HepG2 (cell line): ENCODE results near the gene UBE2I. TPM values are rescaled to one million over a fixed set of nuclear protein-coding genes. Genes with fewer than 3 reads are reported as not detected.
"Not testable (repeated sequence)": the region's sequence is repeated elsewhere in the genome, so short reads cannot be mapped to it uniquely, and the experiment has no call there.

Source experiments
- ARID5B ChIP-seq: IDR thresholded peaks from 2 replicates; pipeline ENCODE4 v1.4.0; 2020; ENCODE audit warnings: mild to moderate bottlenecking, missing genetic modification reagents
- EP300 ChIP-seq, 3 experiments: sonication (generic) in 1 of 3; formaldehyde crosslinking in 1 of 3; IDR thresholded peaks; 2 replicates each; pipeline versions ENCODE4 v1.5.1 to v1.6.1; 2011 to 2020; ENCODE audit warnings: low read depth in 2 of 3, low read length in 2 of 3, borderline replicate concordance in 1 of 3, improper control_type of control experiment in 1 of 3, mild to moderate bottlenecking in 1 of 3, missing genetic modification reagents in 1 of 3, moderate library complexity in 1 of 3
- GTF2F1 ChIP-seq: fragments of 150-350 bp; IDR thresholded peaks from 2 replicates; pipeline ENCODE4 v1.6.1; 2014; ENCODE audit warnings: low read length
- HNRNPL ChIP-seq: fragments of 200-400 bp; formaldehyde crosslinking; IDR thresholded peaks from 2 replicates; pipeline ENCODE4 v1.6.1; 2017; ENCODE audit warnings: mild to moderate bottlenecking, low read depth, low read length
- HOXA3 ChIP-seq: sonication (generic); formaldehyde crosslinking; IDR thresholded peaks from 2 replicates; pipeline ENCODE4 v1.5.0; 2020; ENCODE audit warnings: missing genetic modification reagents
- LCORL ChIP-seq, 2 experiments: fragments of 450-650 bp in 1 of 2; sonication (generic) in 1 of 2; formaldehyde crosslinking in 1 of 2; IDR thresholded peaks; 2 replicates each; pipeline versions ENCODE4 v1.5.0 to v1.6.1; 2017 to 2020; ENCODE audit warnings: antibody characterized with exemption in 1 of 2, missing genetic modification reagents in 1 of 2
- NR2C2 ChIP-seq: sonication (generic); formaldehyde crosslinking; IDR thresholded peaks from 2 replicates; pipeline ENCODE4 v1.4.0; 2020; ENCODE audit warnings: missing genetic modification reagents, mild to moderate bottlenecking, moderate library complexity, borderline replicate concordance
- PATZ1 ChIP-seq: sonication (generic); formaldehyde crosslinking; IDR thresholded peaks from 2 replicates; pipeline ENCODE4 v1.4.0; 2020; ENCODE audit warnings: missing genetic modification reagents
- REPIN1 ChIP-seq: sonication (generic); formaldehyde crosslinking; IDR thresholded peaks from 2 replicates; pipeline ENCODE4 v1.8.0; 2022; ENCODE audit warnings: missing genetic modification reagents, low read depth, mild to moderate bottlenecking, borderline replicate concordance
- TCF12 ChIP-seq, 2 experiments: fragments of 450-650 bp in 1 of 2; sonication (generic) in 1 of 2; formaldehyde crosslinking in 1 of 2; IDR thresholded peaks; 2 replicates each; pipeline versions ENCODE4 v1.6.1 to v1.8.0; 2017 to 2022; ENCODE audit warnings: antibody characterized with exemption in 1 of 2, mild to moderate bottlenecking in 1 of 2, missing genetic modification reagents in 1 of 2, moderate library complexity in 1 of 2
- THAP11 ChIP-seq: IDR thresholded peaks from 2 replicates; pipeline ENCODE4 v1.6.1; 2016; ENCODE audit warnings: missing biosample characterization, missing genetic modification reagents
- ZFP91 ChIP-seq: sonication (generic); formaldehyde crosslinking; IDR thresholded peaks from 2 replicates; pipeline ENCODE4 v1.9.0; 2022; ENCODE audit warnings: missing genetic modification reagents, mild to moderate bottlenecking, borderline replicate concordance
- ZGPAT ChIP-seq: IDR thresholded peaks from 2 replicates; pipeline ENCODE4 v1.6.1; 2016; ENCODE audit warnings: mild to moderate bottlenecking
- ZNF556 ChIP-seq: sonication (generic); formaldehyde crosslinking; IDR thresholded peaks from 2 replicates; pipeline ENCODE4 v1.4.0; 2020; ENCODE audit warnings: mild to moderate bottlenecking, missing genetic modification reagents, borderline replicate concordance
- polyA plus RNA-seq, 8 experiments: library from polyadenylated mRNA; depleted of rRNA in 3 of 8; stranded (reverse) in 7 of 8; unstranded in 1 of 8; fragments of >200 nt; fragmentation: Illumina TruSeq in 4 of 8; extraction: Trizol in 4 of 8; gene quantifications; 2 replicates each; pipeline versions ENCODE4 v1.2.1 to v1.2.3, GENCODE V29; 2011 to 2016; ENCODE audit warnings: low read depth in 4 of 8, missing spikeins in 1 of 8, mixed read lengths in 1 of 8; ENCODE audit not compliant: insufficient read depth in 1 of 8
- total RNA-seq, 5 experiments: library from RNA; depleted of rRNA; stranded (reverse); fragments of >200 nt; fragmentation: Illumina TruSeq; extraction: Trizol; gene quantifications; 2 replicates each; pipeline ENCODE4 v1.2.3, GENCODE V29; 2016; ENCODE audit warnings: low read depth in 1 of 5
- TF ChIP-seq, protein P1 (sequence below): sonication (generic); formaldehyde crosslinking; IDR thresholded peaks from 2 replicates; pipeline ENCODE4 v1.9.0; 2022; ENCODE audit warnings: low read depth, missing genetic modification reagents

The UBE2I gene
- total and polyA plus RNA-seq, 2 of the 13 experiments (the other 11 are each of a cell fraction or from before 2014, with no cell fraction given) = 75.8 to 98.9 TPM

GRCh38 chr16:1271724-1272413, 37.6 kb upstream of the UBE2I start (continued):
- TF ChIP-seq NR2C2 (CRISPR knock-in tag) (0 out of 2 replicates have a peak, but pooled peaks have one; percentile 20), HNRNPL (peak; percentile 86), REPIN1 (peak; percentile 73), HOXA3 (CRISPR knock-in tag) (0 out of 2 replicates have a peak, but pooled peaks have one; percentile 14), GTF2F1 (peak; percentile 85), LCORL (IDR thresholded peaks at IDR 0.05) (peak; percentile 98), ZGPAT (CRISPR knock-in tag) (peak; percentile 30; the same call in 1 of the 2 replicates), ZNF556 (CRISPR knock-in tag) (peak; percentile 31; the same call in 1 of the 2 replicates), ARID5B (CRISPR knock-in tag) (0 out of 2 replicates have a peak, but pooled peaks have one; percentile 18), ZFP91 (CRISPR knock-in tag) (peak; percentile 49; the same call in 1 of the 2 replicates), TCF12 (CRISPR knock-in tag; IDR thresholded peaks at IDR 0.05) (0 out of 2 replicates have a peak, but pooled peaks have one; percentile 44), PATZ1 (0 out of 2 replicates have a peak, but pooled peaks have one; percentile 52), THAP11 (CRISPR knock-in tag) (0 out of 2 replicates have a peak, but pooled peaks have one; percentile 30), EP300 (IDR thresholded peaks at IDR 0.05; ENCODE audit: low read depth in 2 of 2, low read length in 2 of 2) (peak in 1 of 2 experiments; percentile 49; a peak in 1 of 4 replicates)
- not testable (repeated sequence) for TF ChIP-seq LCORL (CRISPR knock-in tag; IDR thresholded peaks at IDR 0.05); TCF12 (IDR thresholded peaks at IDR 0.05); EP300 (CRISPR knock-in tag; IDR thresholded peaks at IDR 0.05; ENCODE audit: borderline replicate concordance)
- TF ChIP-seq, protein P1, sequence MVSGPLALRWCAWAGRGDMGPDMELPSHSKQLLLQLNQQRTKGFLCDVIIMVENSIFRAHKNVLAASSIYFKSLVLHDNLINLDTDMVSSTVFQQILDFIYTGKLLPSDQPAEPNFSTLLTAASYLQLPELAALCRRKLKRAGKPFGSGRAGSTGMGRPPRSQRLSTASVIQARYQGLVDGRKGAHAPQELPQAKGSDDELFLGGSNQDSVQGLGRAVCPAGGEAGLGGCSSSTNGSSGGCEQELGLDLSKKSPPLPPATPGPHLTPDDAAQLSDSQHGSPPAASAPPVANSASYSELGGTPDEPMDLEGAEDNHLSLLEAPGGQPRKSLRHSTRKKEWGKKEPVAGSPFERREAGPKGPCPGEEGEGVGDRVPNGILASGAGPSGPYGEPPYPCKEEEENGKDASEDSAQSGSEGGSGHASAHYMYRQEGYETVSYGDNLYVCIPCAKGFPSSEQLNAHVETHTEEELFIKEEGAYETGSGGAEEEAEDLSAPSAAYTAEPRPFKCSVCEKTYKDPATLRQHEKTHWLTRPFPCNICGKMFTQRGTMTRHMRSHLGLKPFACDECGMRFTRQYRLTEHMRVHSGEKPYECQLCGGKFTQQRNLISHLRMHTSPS = peak; percentile 87
